Brain microvascular endothelial cell (primary cell): ENCODE data around the gene PHF10.

ENCODE experiments used
- DNase-seq: peaks from one replicate; pipeline ENCODE4 v3.0.0-alpha.2; 2020
- H3K27ac ChIP-seq: fragments of 250-450 bp; sonication (Bioruptor Pico); 2 replicates; pipeline ENCODE4 v1.5.1; 2020; ENCODE audit warnings: mild to moderate bottlenecking, moderate library complexity
- H3K27me3 ChIP-seq: fragments of 250-450 bp; sonication (Bioruptor Pico); replicated peaks from 2 replicates; pipeline ENCODE4 v1.5.1; 2020; ENCODE audit warnings: mild to moderate bottlenecking
- H3K36me3 ChIP-seq: fragments of 250-450 bp; sonication (Bioruptor Pico); replicated peaks from 2 replicates; pipeline ENCODE4 v1.5.1; 2020; ENCODE audit warnings: mild to moderate bottlenecking
- H3K4me3 ChIP-seq: 2 replicates; pipeline ENCODE4 v1.5.1; 2011; ENCODE audit warnings: low read depth, mild to moderate bottlenecking, control low read depth, low read length, moderate library complexity
- in situ Hi-C: cut with HindIII; loops from 2 replicates; pipeline ENCODE4 v1.10.0; 2017; ENCODE audit warnings: low sequenced_read_pairs, low pct_ligation_motif_present
- TF ChIP-seq, protein P1 (sequence below): IDR thresholded peaks from 2 replicates; pipeline ENCODE4 v1.5.1; 2011; ENCODE audit warnings: low read depth, mild to moderate bottlenecking, moderate library complexity, low read length, control low read depth, inconsistent platforms; ENCODE audit errors: missing control alignments

Gene PHF10

DNA sequence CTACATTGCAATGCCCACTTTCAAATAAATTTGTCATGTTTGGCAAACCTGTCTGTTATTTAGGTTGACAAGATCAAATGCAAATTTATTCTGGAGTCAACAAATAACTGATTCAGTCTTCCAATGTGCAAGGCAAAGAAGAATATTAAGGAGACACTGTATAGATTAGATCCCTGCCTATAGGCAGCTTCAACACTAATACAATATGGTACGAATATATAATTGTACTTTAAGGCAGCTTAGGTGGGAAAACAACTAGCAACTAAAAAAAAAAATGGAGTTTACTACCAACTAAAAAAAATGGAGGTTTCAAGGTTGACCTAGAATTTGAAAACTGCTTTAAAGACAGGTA, 1.7 kb upstream of the PHF10 start:
- H3K4me3 ChIP-seq, result no peak overlapping the region
- no peaks in the 10 kb centered on the region for H3K36me3 ChIP-seq
- H3K27ac ChIP-seq, result no peak overlapping the region
- no peaks in the 10 kb centered on the region for H3K27me3 ChIP-seq
- in situ Hi-C loops, result no loop called here
- no peak for DNase-seq
- TF ChIP-seq, protein P1, sequence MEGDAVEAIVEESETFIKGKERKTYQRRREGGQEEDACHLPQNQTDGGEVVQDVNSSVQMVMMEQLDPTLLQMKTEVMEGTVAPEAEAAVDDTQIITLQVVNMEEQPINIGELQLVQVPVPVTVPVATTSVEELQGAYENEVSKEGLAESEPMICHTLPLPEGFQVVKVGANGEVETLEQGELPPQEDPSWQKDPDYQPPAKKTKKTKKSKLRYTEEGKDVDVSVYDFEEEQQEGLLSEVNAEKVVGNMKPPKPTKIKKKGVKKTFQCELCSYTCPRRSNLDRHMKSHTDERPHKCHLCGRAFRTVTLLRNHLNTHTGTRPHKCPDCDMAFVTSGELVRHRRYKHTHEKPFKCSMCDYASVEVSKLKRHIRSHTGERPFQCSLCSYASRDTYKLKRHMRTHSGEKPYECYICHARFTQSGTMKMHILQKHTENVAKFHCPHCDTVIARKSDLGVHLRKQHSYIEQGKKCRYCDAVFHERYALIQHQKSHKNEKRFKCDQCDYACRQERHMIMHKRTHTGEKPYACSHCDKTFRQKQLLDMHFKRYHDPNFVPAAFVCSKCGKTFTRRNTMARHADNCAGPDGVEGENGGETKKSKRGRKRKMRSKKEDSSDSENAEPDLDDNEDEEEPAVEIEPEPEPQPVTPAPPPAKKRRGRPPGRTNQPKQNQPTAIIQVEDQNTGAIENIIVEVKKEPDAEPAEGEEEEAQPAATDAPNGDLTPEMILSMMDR, result no peak

DNA sequence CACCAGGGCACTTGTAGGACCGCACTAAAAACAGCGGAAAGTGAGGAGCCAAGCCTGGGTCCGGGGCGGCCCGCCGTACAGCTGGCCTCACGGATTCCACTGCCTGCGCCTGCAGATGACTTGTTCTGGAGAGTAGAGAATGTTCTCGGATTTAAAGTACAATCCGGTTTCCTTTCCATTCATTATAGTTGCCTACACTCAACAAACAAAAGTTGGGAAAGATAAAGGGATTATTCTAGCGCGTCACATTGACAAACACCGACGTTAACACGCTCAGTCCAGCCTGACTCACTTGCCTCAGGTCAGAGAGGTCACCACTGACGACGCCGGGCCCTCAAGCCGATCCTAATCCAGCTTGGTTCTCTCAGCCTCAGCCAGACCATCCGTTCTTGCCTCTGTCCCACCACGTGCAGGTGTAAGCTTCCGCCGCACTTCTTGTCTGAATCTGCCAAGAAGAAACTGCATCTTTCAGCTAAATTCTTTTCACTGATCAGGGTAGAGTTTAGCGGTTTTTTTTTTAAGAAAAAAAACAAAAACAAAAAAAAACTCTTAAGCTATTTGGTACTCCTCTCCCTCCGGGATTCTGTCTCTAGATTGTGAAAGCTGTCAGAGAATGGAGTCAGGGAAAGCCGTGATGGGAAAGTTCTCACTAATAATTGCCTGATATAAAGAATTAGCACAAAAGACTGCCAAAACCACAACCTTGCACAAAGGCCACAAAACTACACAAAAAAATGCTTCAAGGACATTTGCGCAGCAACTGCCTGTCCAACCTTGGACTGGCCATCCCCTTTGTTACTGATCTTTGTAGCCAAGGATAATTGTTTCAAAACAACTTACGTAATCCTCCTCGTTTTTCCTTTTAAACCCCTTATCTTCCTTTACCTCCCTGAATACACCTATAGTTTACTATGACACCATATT, 1.1 kb upstream of the PHF10 start:
- H3K4me3 ChIP-seq, result peak overlapping the region; percentile 68
- H3K36me3 ChIP-seq, result no peaks in the 10 kb centered on the region
- peak overlapping the region; percentile 47 for H3K27ac ChIP-seq
- no peaks in the 10 kb centered on the region for H3K27me3 ChIP-seq
- TF ChIP-seq, protein P1, result no peak
- DNase-seq, result peak; percentile 79
- in situ Hi-C loops, result no loop called here

DNA sequence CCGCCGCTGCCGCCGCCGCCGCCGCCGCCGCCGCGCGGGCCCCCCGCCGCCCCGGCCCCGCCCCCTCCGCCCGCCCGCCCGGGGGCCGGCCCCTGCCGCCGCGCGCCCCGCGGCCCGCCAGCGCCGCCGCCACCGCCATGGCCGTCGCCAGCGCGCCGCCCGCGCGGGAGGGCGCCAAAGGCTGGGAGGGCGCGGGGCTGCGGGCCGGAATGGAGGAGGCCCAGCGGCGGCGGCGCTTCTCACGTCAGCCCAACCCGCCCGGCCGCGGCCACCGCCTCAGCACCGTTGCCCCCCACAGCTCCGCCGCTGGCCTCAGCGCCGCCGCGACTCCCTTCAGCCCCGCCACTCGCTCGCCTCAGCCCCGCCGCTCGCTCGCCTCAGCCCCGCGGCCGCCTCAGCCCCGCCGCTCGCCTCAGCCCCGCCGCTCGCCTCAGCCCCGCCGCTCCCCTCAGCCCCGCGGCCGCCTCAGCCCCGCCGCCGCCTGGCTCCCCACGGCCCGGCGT, 258 bp downstream of the PHF10 start:
- Histone ChIP-seq H3K36me3 (no peaks in the 10 kb centered on the region), H3K4me3 (peak overlapping the region; percentile 72), H3K27me3 (no peaks in the 10 kb centered on the region), H3K27ac (peak overlapping the region; percentile 50)
- DNase-seq, result no peak
- in situ Hi-C loops, result no loop called here
- TF ChIP-seq, protein P1, result no peak

DNA sequence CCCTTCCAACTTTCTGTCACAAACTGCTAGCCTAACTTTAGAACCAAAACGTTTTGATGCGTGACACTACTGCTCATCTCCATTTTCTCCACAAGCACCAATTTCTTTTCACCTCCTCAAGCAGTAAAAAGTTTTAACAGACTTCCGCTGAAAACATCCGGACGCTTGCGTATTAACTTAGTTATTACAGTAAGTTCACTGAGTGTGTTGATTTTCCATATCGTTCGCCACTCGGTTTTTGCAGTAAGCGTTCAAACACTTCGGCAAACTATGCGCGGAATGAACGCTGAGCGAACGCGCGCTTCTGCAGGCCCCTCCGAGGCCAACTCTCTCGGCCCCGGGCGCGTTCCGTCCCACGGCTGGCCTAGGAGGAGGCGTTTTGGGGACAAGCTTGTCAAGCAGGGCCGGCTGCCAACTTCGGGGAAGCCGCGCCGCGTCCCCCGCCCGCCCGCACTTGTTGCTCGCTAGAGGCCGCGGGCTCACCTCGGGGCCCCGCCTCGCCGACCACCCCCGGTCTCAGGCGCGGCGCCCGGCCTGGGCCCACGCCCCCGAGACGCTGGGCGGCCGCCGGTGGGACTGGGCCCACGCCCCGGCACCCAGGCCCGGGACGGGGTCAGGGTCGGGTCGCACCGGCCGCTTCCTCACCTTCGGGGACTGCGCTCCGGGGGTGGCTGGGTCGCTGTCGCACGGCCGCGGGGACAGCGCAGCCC, 945 bp downstream of the PHF10 start:
- Histone ChIP-seq H3K27ac (peak overlapping the region; percentile 65), H3K4me3 (peak overlapping the region; percentile 72), H3K27me3 (no peaks in the 10 kb centered on the region), H3K36me3 (no peaks in the 10 kb centered on the region)
- DNase-seq, result peak; percentile 38
- TF ChIP-seq, protein P1, result no peak
- in situ Hi-C loops, result no loop called here

DNA sequence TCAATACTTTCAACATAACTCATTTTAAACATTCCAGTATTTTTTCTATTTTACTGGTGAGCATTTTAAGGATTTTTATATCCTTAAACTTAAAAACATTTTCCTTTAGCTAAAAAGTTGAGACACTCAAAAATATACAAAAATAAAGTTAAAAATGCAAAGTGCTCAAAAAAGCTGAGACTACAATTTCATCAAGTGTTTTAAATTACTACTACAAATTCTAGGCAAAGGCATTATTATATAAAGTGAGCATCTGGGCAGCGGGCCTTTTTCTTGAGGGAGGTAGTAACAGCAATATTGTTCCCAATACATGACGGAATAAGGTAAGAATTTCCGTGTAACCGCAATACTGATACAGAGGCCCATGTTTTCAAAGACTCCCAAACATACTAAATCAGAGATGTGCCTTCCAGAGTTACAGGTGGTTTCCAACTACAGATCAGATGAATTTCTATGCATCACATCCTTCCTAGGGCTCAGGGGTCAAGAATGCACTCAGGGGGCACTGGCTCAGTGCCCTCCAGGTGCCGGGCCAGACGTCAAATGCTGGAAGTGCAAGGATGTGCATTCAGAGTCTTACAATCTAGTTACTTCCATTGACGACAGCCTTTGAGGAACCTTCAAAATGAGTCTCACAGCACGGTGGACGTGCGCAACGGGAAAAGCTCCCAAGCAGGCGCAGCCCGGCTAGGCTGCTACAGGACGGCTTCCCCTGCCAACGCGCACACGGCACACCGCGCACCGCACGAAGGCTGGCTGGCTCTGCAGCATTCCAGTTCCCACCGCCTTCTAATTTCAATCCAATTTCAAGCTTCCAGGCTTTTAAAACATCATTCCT, 1.7 kb downstream of the PHF10 start:
- H3K27ac ChIP-seq, result peak overlapping the region; percentile 65
- H3K27me3 ChIP-seq, result no peaks in the 10 kb centered on the region
- DNase-seq, result peak; percentile 61
- TF ChIP-seq, protein P1, result no peak
- in situ Hi-C loops, result no loop called here
- peak overlapping the region; percentile 72 for H3K4me3 ChIP-seq
- no peaks in the 10 kb centered on the region for H3K36me3 ChIP-seq
